H1 (cell line): Measurements from ENCODE around the gene DAZAP1. TPM values are rescaled to one million over a fixed set of nuclear protein-coding genes. Genes with fewer than 3 reads are reported as not detected.

ENCODE experiments used
- CTCF ChIA-PET: fragments of 300-600 bp; sonication (Branson Sonifier 250); formaldehyde crosslinking; loops from one replicate; lab custom pipeline; 2021; ENCODE audit not compliant: partially characterized antibody; lab: Charles Lee
- POLR2A ChIA-PET: fragments of 300-600 bp; sonication (Branson Sonifier 250); formaldehyde crosslinking; loops from one replicate; lab custom pipeline; 2021; ENCODE audit warnings: inconsistent platforms; ENCODE audit not compliant: partially characterized antibody; lab: Charles Lee
- DNase-seq, 2 experiments: peaks; one replicate each; pipeline versions ENCODE4 v3.0.0 to v3.0.0-alpha.2; 2010 to 2022; ENCODE audit warnings: low spot score in 2 of 2, low read depth in 1 of 2, mixed read lengths in 1 of 2
- FAIRE-seq: peaks from 2 replicates; lab custom pipeline; 2011; peaks lifted over from hg19 to GRCh38; lab: Jason Lieb, UNC
- H2AFZ ChIP-seq: 2 replicates; pipeline ENCODE4 v1.8.1; 2012; ENCODE audit warnings: low read length, inconsistent platforms
- H2AK5ac ChIP-seq: 2 replicates; pipeline ENCODE4 v1.6.1; 2013; ENCODE audit warnings: low read depth, low read length
- H2BK120ac ChIP-seq: replicated peaks from 2 replicates; pipeline ENCODE3; 2013; ENCODE audit warnings: low read depth, low read length, inconsistent platforms
- H2BK12ac ChIP-seq: 2 replicates; pipeline ENCODE4 v1.6.1; 2013; ENCODE audit warnings: low read depth, low read length
- H2BK15ac ChIP-seq: 2 replicates; pipeline ENCODE4 v1.6.1; 2013; ENCODE audit warnings: low read length
- H2BK20ac ChIP-seq: 2 replicates; pipeline ENCODE4 v1.6.1; 2013; ENCODE audit warnings: low read length
- H2BK5ac ChIP-seq: 2 replicates; pipeline ENCODE4 v1.6.1; 2013; ENCODE audit warnings: low read depth, low read length
- H3K14ac ChIP-seq: 2 replicates; pipeline ENCODE4 v1.6.1; 2013; ENCODE audit warnings: inconsistent platforms; ENCODE audit not compliant: insufficient read length
- H3K18ac ChIP-seq: 2 replicates; pipeline ENCODE4 v1.6.1; 2013; ENCODE audit warnings: low read length; ENCODE audit errors: extremely low read depth
- H3K23ac ChIP-seq: 2 replicates; pipeline ENCODE4 v1.6.1; 2013; ENCODE audit warnings: inconsistent platforms; ENCODE audit not compliant: insufficient read length
- H3K23me2 ChIP-seq: 2 replicates; pipeline ENCODE4 v1.6.1; 2013; ENCODE audit warnings: low read depth, low read length
- H3K27ac ChIP-seq: 2 replicates; pipeline ENCODE4 v1.6.1; 2011; ENCODE audit warnings: low read depth, low read length, inconsistent platforms
- H3K27me3 ChIP-seq, 4 experiments: replicated peaks in 1 of 4; 1 replicate in 1 of 4; 2 replicates in 3 of 4; pipeline versions ENCODE4 v1.6.1 to v1.8.1; 2011 to 2013; ENCODE audit warnings: low read length in 3 of 4, mild to moderate bottlenecking in 3 of 4, inconsistent platforms in 2 of 4, mixed read lengths in 2 of 4, moderate library complexity in 1 of 4; ENCODE audit not compliant: control insufficient read depth in 3 of 4, insufficient read depth in 3 of 4; ENCODE audit errors: extremely low read depth in 1 of 4
- H3K36me3 ChIP-seq, 4 experiments: 2 replicates each; pipeline versions ENCODE4 v1.6.1 to v1.8.1; 2011 to 2013; ENCODE audit warnings: mild to moderate bottlenecking in 4 of 4, low read length in 3 of 4, moderate library complexity in 2 of 4, control low read depth in 1 of 4, inconsistent platforms in 1 of 4; ENCODE audit not compliant: insufficient read depth in 4 of 4, control insufficient read depth in 2 of 4
- H3K4ac ChIP-seq: replicated peaks from 2 replicates; pipeline ENCODE3; 2013; ENCODE audit warnings: low read length, low read depth, mixed read lengths, inconsistent platforms; ENCODE audit not compliant: insufficient read length
- H3K4me1 ChIP-seq, 4 experiments: replicated peaks in 1 of 4; 1 replicate in 1 of 4; 2 replicates in 3 of 4; pipeline versions ENCODE4 v1.6.1 to v1.8.1; 2011 to 2013; ENCODE audit warnings: low read length in 3 of 4, inconsistent platforms in 2 of 4, mixed read lengths in 1 of 4; ENCODE audit not compliant: insufficient read depth in 4 of 4, control insufficient read depth in 3 of 4
- H3K4me2 ChIP-seq, 2 experiments: 2 replicates each; pipeline versions ENCODE4 v1.6.1 to v1.8.1; 2011 to 2013; ENCODE audit warnings: low read depth in 2 of 2, low read length in 2 of 2, control low read depth in 1 of 2, inconsistent platforms in 1 of 2, mild to moderate bottlenecking in 1 of 2; ENCODE audit not compliant: insufficient read depth in 1 of 2
- H3K4me3 ChIP-seq, 4 experiments: fragments of 200-600, 300-600 bp in 1 of 4; sonication (generic), shearing (Covaris generic), sonication (Bioruptor Twin) in 1 of 4; 2 replicates each; pipeline versions ENCODE4 v1.5.1 to v1.8.1; 2011 to 2016; ENCODE audit warnings: low read length in 4 of 4, low read depth in 3 of 4, control low read depth in 2 of 4, inconsistent platforms in 2 of 4, mild to moderate bottlenecking in 2 of 4, mixed read lengths in 1 of 4, moderate library complexity in 1 of 4; ENCODE audit not compliant: insufficient read depth in 2 of 4; ENCODE audit errors: extremely low read depth in 1 of 4
- H3K56ac ChIP-seq: replicated peaks from 2 replicates; pipeline ENCODE3; 2013; ENCODE audit warnings: low read depth, mild to moderate bottlenecking, mixed read lengths, low read length, inconsistent platforms; ENCODE audit not compliant: insufficient read length
- H3K79me1 ChIP-seq: 2 replicates; pipeline ENCODE4 v1.6.1; 2013; ENCODE audit warnings: low read depth, low read length, control low read depth
- H3K79me2 ChIP-seq, 2 experiments: 2 replicates each; pipeline versions ENCODE4 v1.6.1 to v1.8.1; 2012 to 2013; ENCODE audit warnings: low read length in 2 of 2, mild to moderate bottlenecking in 2 of 2, inconsistent platforms in 1 of 2; ENCODE audit not compliant: insufficient read depth in 2 of 2, control insufficient read depth in 1 of 2
- H3K9ac ChIP-seq, 4 experiments: replicated peaks in 1 of 4; 1 replicate in 1 of 4; 2 replicates in 3 of 4; pipeline versions ENCODE4 v1.6.1 to v1.8.1; 2011 to 2013; ENCODE audit warnings: low read depth in 3 of 4, low read length in 3 of 4, control low read depth in 2 of 4, mild to moderate bottlenecking in 2 of 4, moderate library complexity in 2 of 4, inconsistent platforms in 1 of 4; ENCODE audit errors: extremely low read depth in 1 of 4
- H3K9me3 ChIP-seq, 2 experiments: 2 replicates each; pipeline versions ENCODE4 v1.6.1 to v1.8.1; 2012 to 2013; ENCODE audit warnings: mild to moderate bottlenecking in 2 of 2, moderate library complexity in 2 of 2, control low read depth in 1 of 2, inconsistent platforms in 1 of 2, low read depth in 1 of 2, low read length in 1 of 2, mixed read lengths in 1 of 2; ENCODE audit not compliant: insufficient read depth in 2 of 2
- H4K20me1 ChIP-seq, 2 experiments: replicated peaks in 1 of 2; 2 replicates each; pipeline versions ENCODE3 to v1.8.1; 2011 to 2013; ENCODE audit warnings: inconsistent platforms in 2 of 2, low read length in 2 of 2, mild to moderate bottlenecking in 1 of 2; ENCODE audit not compliant: insufficient read depth in 2 of 2, control insufficient read depth in 1 of 2
- H4K5ac ChIP-seq: 2 replicates; pipeline ENCODE4 v1.6.1; 2013; ENCODE audit warnings: low read length, low read depth, mixed read lengths, inconsistent platforms; ENCODE audit not compliant: insufficient read length
- H4K8ac ChIP-seq: 2 replicates; pipeline ENCODE4 v1.8.0; 2013; ENCODE audit warnings: mild to moderate bottlenecking, moderate library complexity, low read length, inconsistent platforms; ENCODE audit not compliant: insufficient read depth; ENCODE audit errors: extremely low read depth
- H4K91ac ChIP-seq: replicated peaks from 2 replicates; pipeline ENCODE3; 2013; ENCODE audit warnings: low read length, mixed read lengths, inconsistent platforms; ENCODE audit not compliant: insufficient read length
- BCL11A ChIP-seq, 2 experiments: IDR thresholded peaks; one replicate each; pipeline ENCODE4 v1.6.1; 2011; ENCODE audit warnings: low read depth in 2 of 2, low read length in 2 of 2, mild to moderate bottlenecking in 2 of 2
- CBX5 ChIP-seq: fragments of 300-800, 300-1000 bp; sonication (generic); IDR thresholded peaks from 2 replicates; pipeline ENCODE4 v1.7.1; 2016; ENCODE audit warnings: antibody characterized with exemption, low read length, low read depth
- HDAC6 ChIP-seq: IDR thresholded peaks from one replicate; pipeline ENCODE4 v1.7.1; 2012; ENCODE audit warnings: low read depth, mild to moderate bottlenecking, inconsistent platforms, low read length, moderate library complexity
- KDM4A ChIP-seq: IDR thresholded peaks from one replicate; pipeline ENCODE4 v1.7.1; 2012; ENCODE audit warnings: low read depth, mild to moderate bottlenecking, moderate library complexity, low read length, inconsistent platforms; ENCODE audit not compliant: severe bottlenecking
- KDM5A ChIP-seq: fragments of 200-600 bp; IDR thresholded peaks from 2 replicates; pipeline ENCODE4 v1.7.1; 2012; ENCODE audit warnings: mild to moderate bottlenecking, low read length, inconsistent platforms, mixed read lengths
- NANOG ChIP-seq: IDR thresholded peaks from 2 replicates; pipeline ENCODE4 v1.6.1; 2011; ENCODE audit warnings: low read length, low read depth, mild to moderate bottlenecking, inconsistent platforms; ENCODE audit not compliant: insufficient read depth, poor library complexity, severe bottlenecking
- POLR2AphosphoS5 ChIP-seq: IDR thresholded peaks from 2 replicates; pipeline ENCODE4 v1.6.1; 2011; ENCODE audit warnings: low read depth, low read length
- SIRT6 ChIP-seq: IDR thresholded peaks from one replicate; pipeline ENCODE4 v1.7.1; 2012; ENCODE audit warnings: low read length, inconsistent platforms
- SP2 ChIP-seq: IDR thresholded peaks from 2 replicates; pipeline ENCODE4 v1.6.1; 2012; ENCODE audit warnings: mild to moderate bottlenecking, low read length, inconsistent platforms
- TBP ChIP-seq: IDR thresholded peaks from 2 replicates; pipeline ENCODE4 v1.6.1; 2011; ENCODE audit warnings: low read depth, low read length, improper control_type of control experiment
- TCF12 ChIP-seq: IDR thresholded peaks from 2 replicates; pipeline ENCODE4 v1.6.1; 2011; ENCODE audit warnings: low read depth, mild to moderate bottlenecking, low read length
- WGBS, 2 experiments: shearing (Covaris generic) in 1 of 2; methylation state at CpG; one replicate each; pipeline versions ENCODE4 v1.1.6 to v1.1.7; 2013 to 2015; ENCODE audit warnings: low lambda C conversion rate in 2 of 2, mixed read lengths in 2 of 2, inconsistent platforms in 1 of 2, low coverage in 1 of 2, missing lambda C conversion rate in 1 of 2; ENCODE audit not compliant: insufficient replicate concordance in 2 of 2, insufficient coverage in 1 of 2, insufficient read length in 1 of 2; ENCODE audit errors: extremely low coverage in 1 of 2, missing lambda C conversion rate in 1 of 2; 5-methylcytosine and 5-hydroxymethylcytosine counted together
- polyA plus RNA-seq, 7 experiments: library from polyadenylated mRNA; depleted of rRNA in 3 of 7; stranded (reverse) in 5 of 7; unstranded in 2 of 7; fragments of >200 nt in 5 of 7; fragments of 200-250 nt in 2 of 7; gene quantifications; 1 replicate in 5 of 7; 2 replicates in 1 of 7; 4 replicates in 1 of 7; pipeline versions ENCODE4 v1.2.1 to v1.2.3, GENCODE V29; 2011 to 2013; ENCODE audit warnings: missing spikeins in 2 of 7, mixed read lengths in 2 of 7
- total RNA-seq: library from RNA; stranded (reverse); fragmentation: NEBNext Ultra II Directional; extraction: Animal tissue kit (Norgen Biotek cat#: 25700); gene quantifications from 2 replicates; pipeline ENCODE4 v1.2.1, GENCODE V29; 2021
- TF ChIP-seq, protein P1 (sequence below): IDR thresholded peaks from 2 replicates; pipeline ENCODE4 v1.6.1; 2012; ENCODE audit warnings: inconsistent platforms
- TF ChIP-seq, protein P2 (sequence below): IDR thresholded peaks from 2 replicates; pipeline ENCODE4 v1.6.1; 2012; ENCODE audit warnings: low read length, inconsistent platforms

Gene DAZAP1
- total and polyA plus RNA-seq, 2 of the 8 experiments (the other 6 are each of a cell fraction or from before 2014, with no cell fraction given): 79.6 to 341 TPM

- Histone ChIP-seq H3K36me3 (peaks cover 0 to 20% (median 13%) of the 10 kb centered on the region in 4 experiments; a peak in 6 of 8 replicates), H2BK120ac (no peak overlapping the region), H2AFZ (no peak overlapping the region), H3K27ac (no peak overlapping the region), H3K9ac (no peak overlapping the region), H3K4me1 (peaks cover 0 to 7% (median 0%) of the 10 kb centered on the region in 4 experiments; a peak in 2 of 7 replicates), H3K23ac (no peak overlapping the region), H3K79me2 (no peaks in the 10 kb centered on the region; a peak in 1 of 4 replicates), H3K79me1 (0 out of 2 replicates have a peak, but pooled peaks cover 5% of the 10 kb centered on the region), H2BK15ac (no peak overlapping the region), H2AK5ac (no peak overlapping the region), H2BK5ac (no peak overlapping the region), H4K91ac (no peak overlapping the region), H3K4ac (no peak overlapping the region), H4K5ac (no peak overlapping the region), H3K56ac (no peak overlapping the region), H3K27me3 (no peaks in the 10 kb centered on the region), H3K18ac (no peak overlapping the region), H2BK20ac (no peak overlapping the region), H4K8ac (no peak overlapping the region), H3K4me2 (no peak overlapping the region), H3K14ac (no peak overlapping the region), H3K9me3 (no peaks in the 10 kb centered on the region; a peak in 1 of 4 replicates), H4K20me1 (peaks cover 2 to 16% of the 10 kb centered on the region in 2 experiments), H3K23me2 (no peaks in the 10 kb centered on the region), H3K4me3 (no peak overlapping the region), H2BK12ac (no peak overlapping the region)
- ChIA-PET CTCF (interaction anchor here (0.9 kb wide), 1 partner anchor 60 kb away, joined by 3 read pairs; no protein-coding TSS in a partner anchor), POLR2A (no interaction called here)
- 90% methylated on average over 15 of the region's 15 CpGs; no CpG with 5 or more reads in 1 of the 2 experiments for WGBS, 2 experiments
- no peak for FAIRE-seq
- DNase-seq: no peak
- TF ChIP-seq, protein P1, sequence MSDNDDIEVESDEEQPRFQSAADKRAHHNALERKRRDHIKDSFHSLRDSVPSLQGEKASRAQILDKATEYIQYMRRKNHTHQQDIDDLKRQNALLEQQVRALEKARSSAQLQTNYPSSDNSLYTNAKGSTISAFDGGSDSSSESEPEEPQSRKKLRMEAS: no peak
- TF ChIP-seq NANOG: no peak
- no peak for TF ChIP-seq BCL11A (IDR thresholded peaks at IDR 0.05; ENCODE audit: low read depth in 2 of 2, low read length in 2 of 2)
- no peak for TF ChIP-seq KDM5A
- TF ChIP-seq, protein P2, sequence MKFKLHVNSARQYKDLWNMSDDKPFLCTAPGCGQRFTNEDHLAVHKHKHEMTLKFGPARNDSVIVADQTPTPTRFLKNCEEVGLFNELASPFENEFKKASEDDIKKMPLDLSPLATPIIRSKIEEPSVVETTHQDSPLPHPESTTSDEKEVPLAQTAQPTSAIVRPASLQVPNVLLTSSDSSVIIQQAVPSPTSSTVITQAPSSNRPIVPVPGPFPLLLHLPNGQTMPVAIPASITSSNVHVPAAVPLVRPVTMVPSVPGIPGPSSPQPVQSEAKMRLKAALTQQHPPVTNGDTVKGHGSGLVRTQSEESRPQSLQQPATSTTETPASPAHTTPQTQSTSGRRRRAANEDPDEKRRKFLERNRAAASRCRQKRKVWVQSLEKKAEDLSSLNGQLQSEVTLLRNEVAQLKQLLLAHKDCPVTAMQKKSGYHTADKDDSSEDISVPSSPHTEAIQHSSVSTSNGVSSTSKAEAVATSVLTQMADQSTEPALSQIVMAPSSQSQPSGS: no peak
- TF ChIP-seq SIRT6: no peak
- TF ChIP-seq KDM4A: no peak
- no peak for TF ChIP-seq TCF12
- TF ChIP-seq CBX5: no peak
- no peak for TF ChIP-seq HDAC6
- no peak for TF ChIP-seq SP2
- no peak for TF ChIP-seq POLR2AphosphoS5
- TF ChIP-seq TBP: no peak
Observed at GRCh38 chr19:1392407-1392806, 15.0 kb upstream of the DAZAP1 start.
